ENCODE results near the gene AP5Z1.

AP5Z1 gene

GRCh38 chr7:4794591-4795350 lies 19.3 kb downstream of the AP5Z1 start:
- Histone ChIP-seq H3K9me2 (ENCODE audit: low read depth, low read length) (no peaks in the 10 kb centered on the region), H2AFZ (ENCODE audit: low read length) (no peak overlapping the region), H3K4me2 (ENCODE audit: low read length) (no peak overlapping the region), H3K27ac (ENCODE audit: low read depth, low read length, poor library complexity, severe bottlenecking) (no peak overlapping the region), H4K20me1 (ENCODE audit: insufficient read depth, low read length) (no peaks in the 10 kb centered on the region), H3K4me1 (ENCODE audit: insufficient read depth, low read length, severe bottlenecking) (no peaks in the 10 kb centered on the region), H3K9ac (ENCODE audit: low read length) (no peak overlapping the region), H3F3A (ENCODE audit: insufficient read depth, low read length) (no peaks in the 10 kb centered on the region), H3K79me2 (ENCODE audit: insufficient read depth, low read length) (no peaks in the 10 kb centered on the region), H3K4me3 (ENCODE audit: low read depth, low read length, poor library complexity, severe bottlenecking) (no peak overlapping the region), H3K36me3 (ENCODE audit: insufficient read depth, low read length) (peaks cover 27% of the 10 kb centered on the region), H3K27me3 (ENCODE audit: insufficient read depth, low read length) (no peaks in the 10 kb centered on the region), H3K9me3 (ENCODE audit: low read length) (no peaks in the 10 kb centered on the region)
- no peak for TF ChIP-seq CTCF (IDR thresholded peaks at IDR 0.05; ENCODE audit: low read length)
- TF ChIP-seq EZH2 (IDR thresholded peaks at IDR 0.05; ENCODE audit: borderline replicate concordance, low read length): no peak

- Histone ChIP-seq H3K4me1 (ENCODE audit: insufficient read depth, low read length, severe bottlenecking) (no peaks in the 10 kb centered on the region), H3F3A (ENCODE audit: insufficient read depth, low read length) (no peaks in the 10 kb centered on the region)
These were observed 21.0 kb downstream of the AP5Z1 start for GRCh38 chr7:4796453-4796852.

GRCh38 chr7:4797858-4798705 lies 22.7 kb downstream of the AP5Z1 start:
- Histone ChIP-seq H3K27ac (ENCODE audit: low read depth, low read length, poor library complexity, severe bottlenecking) (no peak overlapping the region), H3K4me1 (ENCODE audit: insufficient read depth, low read length, severe bottlenecking) (no peaks in the 10 kb centered on the region), H2AFZ (ENCODE audit: low read length) (no peak overlapping the region), H3K4me3 (ENCODE audit: low read depth, low read length, poor library complexity, severe bottlenecking) (no peak overlapping the region), H3K27me3 (ENCODE audit: insufficient read depth, low read length) (0 out of 2 replicates have a peak, but pooled peaks cover 4% of the 10 kb centered on the region), H3K9ac (ENCODE audit: low read length) (no peak overlapping the region), H3K4me2 (ENCODE audit: low read length) (no peak overlapping the region), H3F3A (ENCODE audit: insufficient read depth, low read length) (no peaks in the 10 kb centered on the region), H3K9me2 (ENCODE audit: low read depth, low read length) (no peaks in the 10 kb centered on the region), H3K9me3 (ENCODE audit: low read length) (no peaks in the 10 kb centered on the region), H3K79me2 (ENCODE audit: insufficient read depth, low read length) (no peaks in the 10 kb centered on the region), H4K20me1 (ENCODE audit: insufficient read depth, low read length) (no peaks in the 10 kb centered on the region), H3K36me3 (ENCODE audit: insufficient read depth, low read length) (no peaks in the 10 kb centered on the region; the same call in 1 of the 2 replicates)
- TF ChIP-seq EZH2 (IDR thresholded peaks at IDR 0.05; ENCODE audit: borderline replicate concordance, low read length) (no peak), CTCF (IDR thresholded peaks at IDR 0.05; ENCODE audit: low read length) (peak; percentile 78)

More at GRCh38 chr7:4796453-4796852, 21.0 kb downstream of the AP5Z1 start:
- Histone ChIP-seq H3K9me2 (ENCODE audit: low read depth, low read length) (no peaks in the 10 kb centered on the region), H2AFZ (ENCODE audit: low read length) (no peak overlapping the region), H3K27me3 (ENCODE audit: insufficient read depth, low read length) (0 out of 2 replicates have a peak, but pooled peaks cover 4% of the 10 kb centered on the region), H4K20me1 (ENCODE audit: insufficient read depth, low read length) (no peaks in the 10 kb centered on the region), H3K9me3 (ENCODE audit: low read length) (no peaks in the 10 kb centered on the region), H3K27ac (ENCODE audit: low read depth, low read length, poor library complexity, severe bottlenecking) (no peak overlapping the region), H3K36me3 (ENCODE audit: insufficient read depth, low read length) (peaks cover 12% of the 10 kb centered on the region), H3K4me2 (ENCODE audit: low read length) (no peak overlapping the region), H3K9ac (ENCODE audit: low read length) (no peak overlapping the region), H3K4me3 (ENCODE audit: low read depth, low read length, poor library complexity, severe bottlenecking) (no peak overlapping the region), H3K79me2 (ENCODE audit: insufficient read depth, low read length) (no peaks in the 10 kb centered on the region)
- TF ChIP-seq EZH2 (IDR thresholded peaks at IDR 0.05; ENCODE audit: borderline replicate concordance, low read length) (no peak), CTCF (IDR thresholded peaks at IDR 0.05; ENCODE audit: low read length) (no peak)

Measured in OCI-LY1 (cell line).